Measurements from ENCODE around the gene DIS3. TPM values are rescaled to one million over a fixed set of nuclear protein-coding genes. Genes with fewer than 3 reads are reported as not detected.

The DIS3 gene
- total RNA-seq, 4 donors from 2014 or later: 16.9 to 33.0 (median 22.1) TPM

GRCh38 chr13:72774019-72774418 lies 7.7 kb downstream of the DIS3 start:
- no peak overlapping the region for H3K27ac ChIP-seq (replicated peaks in 1 of 4)
- H3K4me3 ChIP-seq: no peak overlapping the region
- DNase-seq (ENCODE audit: extremely low spot score): no peak
- H3K9me3 ChIP-seq: no peaks in the 10 kb centered on the region
- TF ChIP-seq POLR2AphosphoS5 (IDR thresholded peaks at IDR 0.05) (no peak), EP300 (IDR thresholded peaks at IDR 0.05) (no peak), POLR2A (IDR thresholded peaks at IDR 0.05; ENCODE audit: low read depth) (no peak)
- TF ChIP-seq, protein P1, sequence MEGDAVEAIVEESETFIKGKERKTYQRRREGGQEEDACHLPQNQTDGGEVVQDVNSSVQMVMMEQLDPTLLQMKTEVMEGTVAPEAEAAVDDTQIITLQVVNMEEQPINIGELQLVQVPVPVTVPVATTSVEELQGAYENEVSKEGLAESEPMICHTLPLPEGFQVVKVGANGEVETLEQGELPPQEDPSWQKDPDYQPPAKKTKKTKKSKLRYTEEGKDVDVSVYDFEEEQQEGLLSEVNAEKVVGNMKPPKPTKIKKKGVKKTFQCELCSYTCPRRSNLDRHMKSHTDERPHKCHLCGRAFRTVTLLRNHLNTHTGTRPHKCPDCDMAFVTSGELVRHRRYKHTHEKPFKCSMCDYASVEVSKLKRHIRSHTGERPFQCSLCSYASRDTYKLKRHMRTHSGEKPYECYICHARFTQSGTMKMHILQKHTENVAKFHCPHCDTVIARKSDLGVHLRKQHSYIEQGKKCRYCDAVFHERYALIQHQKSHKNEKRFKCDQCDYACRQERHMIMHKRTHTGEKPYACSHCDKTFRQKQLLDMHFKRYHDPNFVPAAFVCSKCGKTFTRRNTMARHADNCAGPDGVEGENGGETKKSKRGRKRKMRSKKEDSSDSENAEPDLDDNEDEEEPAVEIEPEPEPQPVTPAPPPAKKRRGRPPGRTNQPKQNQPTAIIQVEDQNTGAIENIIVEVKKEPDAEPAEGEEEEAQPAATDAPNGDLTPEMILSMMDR (IDR thresholded peaks at IDR 0.05): no peak
- H3K36me3 ChIP-seq: peaks cover 61 to 93% (median 84%) of the 10 kb centered on the region in 4 donors
- H3K4me1 ChIP-seq: peaks cover 4 to 8% (median 4%) of the 10 kb centered on the region in 4 donors
- WGBS: 80% methylated on average over 2 of the region's 2 CpGs
- intact Hi-C loops (cut with DNase I): no loop called here
- no peaks in the 10 kb centered on the region for H3K27me3 ChIP-seq

DNA sequence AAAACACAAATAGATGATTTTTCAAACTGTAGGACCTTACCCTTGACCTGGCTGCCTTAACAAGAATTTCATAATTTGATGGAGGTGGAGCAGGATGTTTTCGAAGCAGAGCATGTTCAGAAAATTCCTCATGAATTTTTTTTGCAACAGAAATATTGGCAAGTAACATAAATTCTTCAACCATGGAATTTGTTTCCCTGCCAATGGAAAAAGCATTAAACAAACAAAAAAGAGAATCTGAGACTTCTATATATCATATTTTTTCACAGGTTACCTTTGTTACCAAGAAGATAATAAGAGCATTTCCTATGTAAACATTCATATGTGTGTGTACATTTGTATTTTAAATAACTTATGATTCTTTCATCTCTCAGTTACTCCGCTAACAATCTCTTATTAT lies 18.3 kb downstream of the DIS3 start:
- Histone ChIP-seq H3K4me3 (no peak overlapping the region), H3K4me1 (peaks cover 0 to 12% (median 0%) of the 10 kb centered on the region in 4 donors), H3K27me3 (no peaks in the 10 kb centered on the region), H3K27ac (replicated peaks in 1 of 4) (peak overlapping the region in 2 of 4 donors; percentile 40 to 52), H3K9me3 (no peaks in the 10 kb centered on the region), H3K36me3 (peaks cover 82 to 100% (median 96%) of the 10 kb centered on the region in 4 donors)
- WGBS: 60% methylated on average over 2 of the region's 2 CpGs
- intact Hi-C loops (cut with DNase I): no loop called here
- no peak for DNase-seq (ENCODE audit: extremely low spot score)
- TF ChIP-seq POLR2A (IDR thresholded peaks at IDR 0.05; ENCODE audit: low read depth) (no peak), POLR2AphosphoS5 (IDR thresholded peaks at IDR 0.05) (no peak)
- TF ChIP-seq, protein P1 (IDR thresholded peaks at IDR 0.05): no peak

DNA sequence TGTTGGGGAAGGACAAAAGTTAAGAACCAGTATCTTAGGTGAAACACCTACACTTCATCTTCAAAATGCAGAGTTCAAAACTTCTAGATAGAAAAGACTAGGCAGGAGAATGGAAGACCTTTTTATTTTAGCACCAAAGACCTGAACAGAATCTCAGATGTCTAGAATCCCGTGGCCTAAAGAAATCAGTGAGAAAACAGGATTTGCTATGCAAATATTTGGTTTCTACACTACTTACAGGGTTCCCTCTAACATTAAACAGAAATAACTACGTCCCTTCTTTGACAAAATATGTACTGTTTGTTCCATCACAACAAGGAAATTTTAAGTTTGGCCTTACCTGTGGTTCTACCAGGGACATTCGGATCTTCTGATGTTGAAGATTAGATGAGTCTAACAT lies 21.5 kb downstream of the DIS3 start:
- intact Hi-C loops (cut with DNase I): no loop called here
- H3K36me3 ChIP-seq: peaks cover 74 to 100% (median 92%) of the 10 kb centered on the region in 4 donors
- no peaks in the 10 kb centered on the region for H3K9me3 ChIP-seq
- no peak for DNase-seq (ENCODE audit: extremely low spot score)
- no peak overlapping the region for H3K27ac ChIP-seq (replicated peaks in 1 of 4)
- WGBS: 95% methylated on average over 3 of the region's 3 CpGs
- H3K4me3 ChIP-seq: no peak overlapping the region
- no peaks in the 10 kb centered on the region for H3K27me3 ChIP-seq
- TF ChIP-seq POLR2AphosphoS5 (IDR thresholded peaks at IDR 0.05): no peak
- TF ChIP-seq, protein P1 (IDR thresholded peaks at IDR 0.05): no peak
- TF ChIP-seq POLR2A (IDR thresholded peaks at IDR 0.05; ENCODE audit: low read depth): no peak
- TF ChIP-seq EP300 (IDR thresholded peaks at IDR 0.05): no peak
- peaks cover 0 to 12% (median 0%) of the 10 kb centered on the region in 4 donors for H3K4me1 ChIP-seq

- H3K9me3 ChIP-seq: no peaks in the 10 kb centered on the region
- no peak for DNase-seq (ENCODE audit: extremely low spot score)
- H3K27me3 ChIP-seq: no peaks in the 10 kb centered on the region
- no peak for TF ChIP-seq EP300 (IDR thresholded peaks at IDR 0.05)
- TF ChIP-seq, protein P1 (IDR thresholded peaks at IDR 0.05): no peak
- TF ChIP-seq POLR2A (IDR thresholded peaks at IDR 0.05; ENCODE audit: low read depth): no peak
- TF ChIP-seq POLR2AphosphoS5 (IDR thresholded peaks at IDR 0.05): no peak
- WGBS: 74% methylated on average over 4 of the region's 4 CpGs
- H3K27ac ChIP-seq (replicated peaks in 1 of 4): no peak overlapping the region
- no peak overlapping the region for H3K4me3 ChIP-seq
- intact Hi-C loops (cut with DNase I): no loop called here
- H3K4me1 ChIP-seq: peaks cover 0 to 1% (median 0%) of the 10 kb centered on the region in 4 donors
- peaks cover 74 to 100% (median 85%) of the 10 kb centered on the region in 4 donors for H3K36me3 ChIP-seq
These were observed 23.7 kb downstream of the DIS3 start for GRCh38 chr13:72757792-72758535.

All from esophagus muscularis mucosa (tissue), 4 donors.